Measurements from ENCODE around the gene ZDHHC17.

Gene ZDHHC17

GRCh38 chr12:76871742-76872141 lies 107.8 kb downstream of the ZDHHC17 start:
- Histone ChIP-seq H3K4me3 (ENCODE audit: low read depth, low read length, poor library complexity, severe bottlenecking) (no peak overlapping the region), H3K4me2 (ENCODE audit: low read length) (no peak overlapping the region), H3K4me1 (ENCODE audit: insufficient read depth, low read length, severe bottlenecking) (peaks cover 15% of the 10 kb centered on the region)

GRCh38 chr12:76872415-76872814 lies 108.5 kb downstream of the ZDHHC17 start:
- Histone ChIP-seq H4K20me1 (ENCODE audit: insufficient read depth, low read length) (no peaks in the 10 kb centered on the region), H3K9me3 (ENCODE audit: low read length) (no peaks in the 10 kb centered on the region), H3K4me2 (ENCODE audit: low read length) (no peak overlapping the region), H2AFZ (ENCODE audit: low read length) (no peak overlapping the region), H3K27me3 (ENCODE audit: insufficient read depth, low read length) (no peaks in the 10 kb centered on the region), H3K9ac (ENCODE audit: low read length) (no peak overlapping the region), H3F3A (ENCODE audit: insufficient read depth, low read length) (no peaks in the 10 kb centered on the region), H3K27ac (ENCODE audit: low read depth, low read length, poor library complexity, severe bottlenecking) (no peak overlapping the region), H3K36me3 (ENCODE audit: insufficient read depth, low read length) (no peaks in the 10 kb centered on the region), H3K4me3 (ENCODE audit: low read depth, low read length, poor library complexity, severe bottlenecking) (no peak overlapping the region), H3K4me1 (ENCODE audit: insufficient read depth, low read length, severe bottlenecking) (peaks cover 8% of the 10 kb centered on the region), H3K9me2 (ENCODE audit: low read depth, low read length) (no peaks in the 10 kb centered on the region), H3K79me2 (ENCODE audit: insufficient read depth, low read length) (no peaks in the 10 kb centered on the region)
- TF ChIP-seq CTCF (IDR thresholded peaks at IDR 0.05; ENCODE audit: low read length) (no peak), EZH2 (IDR thresholded peaks at IDR 0.05; ENCODE audit: borderline replicate concordance, low read length) (no peak)

More at GRCh38 chr12:76871742-76872141, 107.8 kb downstream of the ZDHHC17 start:
- no peaks in the 10 kb centered on the region for H4K20me1 ChIP-seq (ENCODE audit: insufficient read depth, low read length)
- no peak overlapping the region for H3K9ac ChIP-seq (ENCODE audit: low read length)
- H3F3A ChIP-seq (ENCODE audit: insufficient read depth, low read length) = no peaks in the 10 kb centered on the region
- H3K36me3 ChIP-seq (ENCODE audit: insufficient read depth, low read length) = no peaks in the 10 kb centered on the region
- no peaks in the 10 kb centered on the region for H3K9me3 ChIP-seq (ENCODE audit: low read length)
- TF ChIP-seq EZH2 (IDR thresholded peaks at IDR 0.05; ENCODE audit: borderline replicate concordance, low read length) (no peak), CTCF (IDR thresholded peaks at IDR 0.05; ENCODE audit: low read length) (no peak)
- no peaks in the 10 kb centered on the region for H3K79me2 ChIP-seq (ENCODE audit: insufficient read depth, low read length)
- H3K27ac ChIP-seq (ENCODE audit: low read depth, low read length, poor library complexity, severe bottlenecking) = no peak overlapping the region
- no peak overlapping the region for H2AFZ ChIP-seq (ENCODE audit: low read length)
- no peaks in the 10 kb centered on the region for H3K27me3 ChIP-seq (ENCODE audit: insufficient read depth, low read length)
- H3K9me2 ChIP-seq (ENCODE audit: low read depth, low read length) = no peaks in the 10 kb centered on the region

- Histone ChIP-seq H4K20me1 (ENCODE audit: insufficient read depth, low read length) (no peaks in the 10 kb centered on the region), H3K9me2 (ENCODE audit: low read depth, low read length) (no peaks in the 10 kb centered on the region), H3F3A (ENCODE audit: insufficient read depth, low read length) (no peaks in the 10 kb centered on the region), H3K4me2 (ENCODE audit: low read length) (no peak overlapping the region), H3K4me1 (ENCODE audit: insufficient read depth, low read length, severe bottlenecking) (peaks cover 14% of the 10 kb centered on the region), H3K79me2 (ENCODE audit: insufficient read depth, low read length) (no peaks in the 10 kb centered on the region), H3K9me3 (ENCODE audit: low read length) (no peaks in the 10 kb centered on the region), H3K36me3 (ENCODE audit: insufficient read depth, low read length) (no peaks in the 10 kb centered on the region), H3K27me3 (ENCODE audit: insufficient read depth, low read length) (no peaks in the 10 kb centered on the region), H3K27ac (ENCODE audit: low read depth, low read length, poor library complexity, severe bottlenecking) (no peak overlapping the region), H3K4me3 (ENCODE audit: low read depth, low read length, poor library complexity, severe bottlenecking) (no peak overlapping the region), H2AFZ (ENCODE audit: low read length) (no peak overlapping the region), H3K9ac (ENCODE audit: low read length) (no peak overlapping the region)
- TF ChIP-seq CTCF (IDR thresholded peaks at IDR 0.05; ENCODE audit: low read length) (no peak), EZH2 (IDR thresholded peaks at IDR 0.05; ENCODE audit: borderline replicate concordance, low read length) (no peak)
Observed at GRCh38 chr12:76874027-76874426, 110.1 kb downstream of the ZDHHC17 start.
